GM12878 (cell line): Measurements from ENCODE around the gene FGFR1OP2. TPM values are rescaled to one million over a fixed set of nuclear protein-coding genes. Genes with fewer than 3 reads are reported as not detected.

ENCODE experiments used
- ATAC-seq: fragments of 200-7000 bp; cut with Tn5 transposase; 3 replicates; pipeline ENCODE4 v1.9.1; 2020; ENCODE audit warnings: mild to moderate bottlenecking, moderate library complexity
- BruUV-seq: library from RNA; stranded (reverse); fragments of 400-500 nt; replicated peaks from 2 replicates; lab custom pipeline; 2021; lab: Mats Ljungman, UMichigan
- CTCF ChIA-PET: fragments of 300-600 bp; sonication (Branson Sonifier 250); formaldehyde crosslinking; extraction: SDS; loops from one replicate; lab custom pipeline; 2021; ENCODE audit warnings: inconsistent platforms; lab: Yijun Ruan, JAX
- POLR2A ChIA-PET: fragments of 350-600 bp; formaldehyde crosslinking; extraction: SDS; loops from one replicate; lab custom pipeline; 2021; ENCODE audit warnings: inconsistent platforms; lab: Charles Lee
- RAD21 ChIA-PET: fragments of 300-600 bp; sonication (Branson Sonifier 250); formaldehyde crosslinking; loops from one replicate; lab custom pipeline; 2023; ENCODE audit warnings: antibody characterized with exemption; ENCODE audit not compliant: unreplicated experiment; lab: Charles Lee
- SMC1A ChIA-PET: fragments of 300-600 bp; sonication (Branson Sonifier 250); formaldehyde crosslinking; loops from one replicate; lab custom pipeline; 2023; ENCODE audit not compliant: unreplicated experiment, uncharacterized antibody; lab: Charles Lee
- DNase-seq: peaks from one replicate; pipeline ENCODE4 v3.0.0-alpha.2; 2011; ENCODE audit warnings: low read depth, low spot score
- FAIRE-seq: peaks from 3 replicates; lab custom pipeline; 2011; peaks lifted over from hg19 to GRCh38; lab: Jason Lieb, UNC
- H2AFZ ChIP-seq: 2 replicates; pipeline ENCODE4 v1.6.0; 2011; ENCODE audit warnings: low read depth, low read length, control low read depth; ENCODE audit not compliant: control insufficient read depth
- H3K27ac ChIP-seq: 2 replicates; pipeline ENCODE4 v1.5.1; 2011; ENCODE audit warnings: control low read depth; ENCODE audit not compliant: control insufficient read depth, insufficient read depth
- H3K27me3 ChIP-seq, 2 experiments: replicated peaks in 1 of 2; 2 replicates each; pipeline versions ENCODE4 v1.6.0 to v1.6.1; 2011; ENCODE audit warnings: low read length in 1 of 2; ENCODE audit not compliant: control insufficient read depth in 2 of 2, insufficient read depth in 2 of 2
- H3K36me3 ChIP-seq, 2 experiments: 2 replicates each; pipeline ENCODE4 v1.5.1; 2011; ENCODE audit warnings: low read length in 1 of 2; ENCODE audit not compliant: control insufficient read depth in 2 of 2, insufficient read depth in 2 of 2
- H3K4me1 ChIP-seq: 2 replicates; pipeline ENCODE4 v1.6.1; 2011; ENCODE audit warnings: mild to moderate bottlenecking, low read length, moderate library complexity, mixed read lengths; ENCODE audit not compliant: control insufficient read depth, insufficient read depth
- H3K4me2 ChIP-seq: 2 replicates; pipeline ENCODE4 v1.6.0; 2011; ENCODE audit warnings: control low read depth; ENCODE audit not compliant: control insufficient read depth, insufficient read depth
- H3K4me3 ChIP-seq: fragments of 200-600 bp; sonication (generic); 2 replicates; pipeline ENCODE4 v1.5.1; 2016
- H3K79me2 ChIP-seq: 2 replicates; pipeline ENCODE4 v1.6.0; 2011; ENCODE audit warnings: low read length; ENCODE audit not compliant: control insufficient read depth, insufficient read depth
- H3K9ac ChIP-seq: 2 replicates; pipeline ENCODE4 v1.8.0; 2011; ENCODE audit warnings: low read length, control low read depth, mixed read lengths; ENCODE audit not compliant: control insufficient read depth, insufficient read depth
- H3K9me3 ChIP-seq: replicated peaks from 3 replicates; pipeline ENCODE4 v1.5.1; 2011; ENCODE audit warnings: mild to moderate bottlenecking, low read length; ENCODE audit not compliant: control insufficient read depth, insufficient read depth
- H4K20me1 ChIP-seq: 2 replicates; pipeline ENCODE4 v1.6.0; 2011; ENCODE audit not compliant: control insufficient read depth, insufficient read depth
- ETV6 ChIP-seq, 2 experiments: fragments of 450-650 bp in 1 of 2; IDR thresholded peaks in 1 of 2; conservative IDR thresholded peaks in 1 of 2; 2 replicates each; pipeline ENCODE4 v1.6.1; 2014; ENCODE audit warnings: antibody characterized with exemption in 1 of 2, borderline replicate concordance in 1 of 2, low read depth in 1 of 2, mild to moderate bottlenecking in 1 of 2, moderate library complexity in 1 of 2
- IKZF2 ChIP-seq, 2 experiments: fragments of 450-650 bp; IDR thresholded peaks; 2 replicates each; pipeline ENCODE4 v1.6.1; 2017; ENCODE audit warnings: mild to moderate bottlenecking in 2 of 2, moderate library complexity in 2 of 2
- IRF4 ChIP-seq: IDR thresholded peaks from 2 replicates; pipeline ENCODE4 v1.6.1; 2011; ENCODE audit warnings: low read depth, low read length
- MEF2B ChIP-seq: fragments of 450-650 bp; IDR thresholded peaks from 2 replicates; pipeline ENCODE4 v1.6.1; 2018; ENCODE audit warnings: mild to moderate bottlenecking, moderate library complexity; ENCODE audit not compliant: partially characterized antibody, poor library complexity, severe bottlenecking
- MXI1 ChIP-seq: fragments of 150-350 bp; IDR thresholded peaks from 2 replicates; pipeline ENCODE4 v1.6.1; 2011; ENCODE audit warnings: low read depth, mild to moderate bottlenecking, inconsistent platforms, low read length, improper control_type of control experiment
- NR2C1 ChIP-seq: fragments of 450-650 bp; IDR thresholded peaks from 2 replicates; pipeline ENCODE4 v1.6.1; 2017; ENCODE audit warnings: antibody characterized with exemption, mild to moderate bottlenecking, moderate library complexity
- NRF1 ChIP-seq: conservative IDR thresholded peaks from 2 replicates; pipeline ENCODE4 v1.6.1; 2011; ENCODE audit warnings: mild to moderate bottlenecking, low read depth, low read length, improper control_type of control experiment
- PAX8 ChIP-seq: fragments of 450-650 bp; IDR thresholded peaks from 2 replicates; pipeline ENCODE4 v1.6.1; 2017; ENCODE audit warnings: mild to moderate bottlenecking, moderate library complexity
- POLR2AphosphoS5 ChIP-seq: IDR thresholded peaks from 2 replicates; pipeline ENCODE4 v1.6.1; 2011; ENCODE audit warnings: mild to moderate bottlenecking, low read length, inconsistent platforms
- SIN3A ChIP-seq: IDR thresholded peaks from 2 replicates; pipeline ENCODE4 v1.6.1; 2012; ENCODE audit warnings: low read depth, low read length, improper control_type of control experiment
- SPI1 ChIP-seq: IDR thresholded peaks from 2 replicates; pipeline ENCODE4 v1.6.1; 2011; ENCODE audit warnings: low read depth, mild to moderate bottlenecking, low read length, moderate library complexity, borderline replicate concordance; ENCODE audit not compliant: insufficient read depth
- TCF7 ChIP-seq: IDR thresholded peaks from 2 replicates; pipeline ENCODE4 v1.6.1; 2014; ENCODE audit warnings: antibody characterized with exemption, borderline replicate concordance
- WGBS: methylation state at CpG from one replicate; pipeline ENCODE4 v1.1.6; 2016; ENCODE audit warnings: low lambda C conversion rate; ENCODE audit not compliant: insufficient replicate concordance, insufficient coverage; ENCODE audit errors: missing lambda C conversion rate; 5-methylcytosine and 5-hydroxymethylcytosine counted together
- in situ Hi-C: fragments of 300-500 bp; cut with MboI; formaldehyde crosslinking; loops from 9 replicates; pipeline ENCODE4 v1.14.3; 2018; ENCODE audit warnings: mixed read lengths
- intact Hi-C: fragments of 100-400 bp; cut with micrococcal nuclease; formaldehyde crosslinking; loops from one replicate; pipeline ENCODE4 v1.14.2; 2022; ENCODE audit not compliant: unreplicated experiment
- polyA plus RNA-seq, 11 experiments: library from polyadenylated mRNA; depleted of rRNA in 4 of 11; unstranded in 6 of 11; stranded (reverse) in 5 of 11; fragments of >200 nt; fragmentation: Nextera tagmentation in 4 of 11; fragmentation: Illumina TruSeq in 1 of 11; extraction: Ambion mirVana in 4 of 11; extraction: Trizol in 1 of 11; gene quantifications; 1 replicate in 1 of 11; 2 replicates in 10 of 11; pipeline versions ENCODE4 v1.2.1 to v1.2.3, GENCODE V29; 2011 to 2016; ENCODE audit warnings: inconsistent platforms in 2 of 11, missing spikeins in 2 of 11, low read depth in 1 of 11
- total RNA-seq, 4 experiments: library from RNA; depleted of rRNA in 3 of 4; stranded (reverse); fragments of >200 nt in 3 of 4; fragmentation: Illumina TruSeq in 1 of 4; extraction: Trizol in 1 of 4; gene quantifications; 2 replicates each; pipeline versions ENCODE4 v1.2.1 to v1.2.3, GENCODE V29; 2013 to 2021
- TF ChIP-seq, protein P1 (sequence below): IDR thresholded peaks from 2 replicates; pipeline ENCODE4 v1.6.1; 2012; ENCODE audit warnings: low read depth, low read length, improper control_type of control experiment
- TF ChIP-seq, protein P2 (sequence below): fragments of 450-650 bp; IDR thresholded peaks from 2 replicates; pipeline ENCODE4 v1.6.1; 2016; ENCODE audit warnings: mild to moderate bottlenecking
- TF ChIP-seq, protein P3 (sequence below): IDR thresholded peaks from 2 replicates; pipeline ENCODE4 v1.6.1; 2011; ENCODE audit warnings: mild to moderate bottlenecking, low read depth, low read length, moderate library complexity; ENCODE audit not compliant: insufficient replicate concordance

Gene FGFR1OP2
- total and polyA plus RNA-seq, 10 of the 15 experiments (the other 5 are each of a cell fraction or from before 2014, with no cell fraction given) = 28.5 to 59.1 (median 38.3) TPM

DNA sequence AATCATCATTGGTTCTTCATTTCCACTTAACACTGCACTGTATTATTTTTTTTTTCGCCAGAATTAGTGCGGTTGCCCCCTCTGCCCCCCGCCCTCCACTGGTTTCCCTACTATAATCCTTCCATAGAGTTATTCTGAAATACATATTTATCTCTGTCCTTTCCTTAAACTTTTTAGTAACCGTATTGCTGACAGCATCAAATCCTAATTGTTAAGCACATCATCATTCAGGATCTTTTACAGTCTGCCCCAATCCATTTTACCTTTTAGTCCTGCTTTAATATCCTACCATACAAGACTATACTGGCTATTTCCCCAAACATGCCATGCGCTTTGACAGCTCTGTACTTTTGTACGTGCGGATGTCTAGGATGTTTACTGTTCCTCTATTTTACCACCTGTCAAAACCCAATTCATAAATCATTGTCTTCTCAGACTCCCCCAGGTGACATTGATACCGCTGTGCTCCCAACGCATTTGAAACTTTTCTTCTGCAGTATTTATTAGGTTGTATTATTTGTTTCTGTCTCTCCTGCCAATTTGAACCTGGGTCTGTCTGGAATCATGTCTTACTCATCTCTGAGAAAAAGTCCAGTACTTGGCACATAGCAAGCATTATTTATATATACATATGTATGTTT, 1.0 kb downstream of the FGFR1OP2 start:
- FAIRE-seq (no peak), ATAC-seq (peak; percentile 23), DNase-seq (peak; percentile 34)
- peaks cover 1% of the 10 kb centered on the region; the same call in 1 of the 3 replicates for H3K9me3 ChIP-seq
- peak overlapping the region; percentile 99 for H3K4me3 ChIP-seq
- H4K20me1 ChIP-seq = no peaks in the 10 kb centered on the region
- SMC1A ChIA-PET = interaction anchor here (1.0 to 2.0 kb wide), 3 partner anchors 32 to 74 kb away, joined by 3 to 13 read pairs (median 5); no protein-coding TSS in a partner anchor
- POLR2A ChIA-PET = interaction anchor here (1.2 kb wide), 1 partner anchor 71 kb away, joined by 5 read pairs; no protein-coding TSS in a partner anchor
- H2AFZ ChIP-seq = peak overlapping the region; percentile 26; the same call in 1 of the 2 replicates
- H3K79me2 ChIP-seq = peaks cover 100% of the 10 kb centered on the region
- H3K36me3 ChIP-seq = 0 out of 4 replicates have a peak, but pooled peaks cover 0 to 2% of the 10 kb centered on the region in 2 experiments
- intact Hi-C loops (loop anchor here (2.0 to 10.0 kb wide), 3 partner anchors 75 to 305 kb away; partner anchors contain the start of genes STK38L and TM7SF3), in situ Hi-C loops (no loop called here)
- BruUV-seq = TSS peak; percentile 66
- peak overlapping the region; percentile 94 for H3K27ac ChIP-seq
- peaks cover 8% of the 10 kb centered on the region for H3K4me1 ChIP-seq
- no peak for TF ChIP-seq TCF7
- TF ChIP-seq IRF4 = no peak
- no peak for TF ChIP-seq NRF1
- TF ChIP-seq IKZF2 (IDR thresholded peaks at IDR 0.05) = peak in 1 of 2 experiments; percentile 17; a peak in 1 of 4 replicates
- TF ChIP-seq, protein P1, sequence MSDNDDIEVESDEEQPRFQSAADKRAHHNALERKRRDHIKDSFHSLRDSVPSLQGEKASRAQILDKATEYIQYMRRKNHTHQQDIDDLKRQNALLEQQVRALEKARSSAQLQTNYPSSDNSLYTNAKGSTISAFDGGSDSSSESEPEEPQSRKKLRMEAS = peak; percentile 70; the same call in 1 of the 2 replicates
- no peak for TF ChIP-seq ETV6 (conservative IDR thresholded peaks at IDR 0.05 in 1 of 2, IDR thresholded peaks at IDR 0.05 in 1 of 2; ENCODE audit: borderline replicate concordance in 1 of 2, low read depth in 1 of 2)
- no peak for TF ChIP-seq PAX8
- TF ChIP-seq POLR2AphosphoS5 = no peak
- peak; percentile 71; the same call in 1 of the 2 replicates for TF ChIP-seq SIN3A
- TF ChIP-seq MXI1 = peak; percentile 94
- TF ChIP-seq, protein P2, sequence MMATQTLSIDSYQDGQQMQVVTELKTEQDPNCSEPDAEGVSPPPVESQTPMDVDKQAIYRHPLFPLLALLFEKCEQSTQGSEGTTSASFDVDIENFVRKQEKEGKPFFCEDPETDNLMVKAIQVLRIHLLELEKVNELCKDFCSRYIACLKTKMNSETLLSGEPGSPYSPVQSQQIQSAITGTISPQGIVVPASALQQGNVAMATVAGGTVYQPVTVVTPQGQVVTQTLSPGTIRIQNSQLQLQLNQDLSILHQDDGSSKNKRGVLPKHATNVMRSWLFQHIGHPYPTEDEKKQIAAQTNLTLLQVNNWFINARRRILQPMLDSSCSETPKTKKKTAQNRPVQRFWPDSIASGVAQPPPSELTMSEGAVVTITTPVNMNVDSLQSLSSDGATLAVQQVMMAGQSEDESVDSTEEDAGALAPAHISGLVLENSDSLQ = peak; percentile 85
- peak; percentile 64; the same call in 1 of the 2 replicates for TF ChIP-seq SPI1
- TF ChIP-seq, protein P3, sequence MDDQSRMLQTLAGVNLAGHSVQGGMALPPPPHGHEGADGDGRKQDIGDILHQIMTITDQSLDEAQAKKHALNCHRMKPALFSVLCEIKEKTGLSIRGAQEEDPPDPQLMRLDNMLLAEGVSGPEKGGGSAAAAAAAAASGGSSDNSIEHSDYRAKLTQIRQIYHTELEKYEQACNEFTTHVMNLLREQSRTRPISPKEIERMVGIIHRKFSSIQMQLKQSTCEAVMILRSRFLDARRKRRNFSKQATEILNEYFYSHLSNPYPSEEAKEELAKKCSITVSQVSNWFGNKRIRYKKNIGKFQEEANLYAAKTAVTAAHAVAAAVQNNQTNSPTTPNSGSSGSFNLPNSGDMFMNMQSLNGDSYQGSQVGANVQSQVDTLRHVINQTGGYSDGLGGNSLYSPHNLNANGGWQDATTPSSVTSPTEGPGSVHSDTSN = peak; percentile 75
- TF ChIP-seq MEF2B = no peak
- TF ChIP-seq NR2C1 = no peak
- CTCF ChIA-PET = interaction anchor here (0.6 to 0.7 kb wide), 2 partner anchors 60 to 76 kb away, joined by 3 to 4 read pairs; no protein-coding TSS in a partner anchor
- peak overlapping the region; percentile 86 for H3K4me2 ChIP-seq
- H3K27me3 ChIP-seq = no peaks in the 10 kb centered on the region
- H3K9ac ChIP-seq = peak overlapping the region; percentile 86
- RAD21 ChIA-PET = interaction anchor here (1.2 kb wide), 1 partner anchor 72 kb away, joined by 3 read pairs; no protein-coding TSS in a partner anchor
- WGBS = under 1% methylated on average over 9 of the region's 9 CpGs
